ENCODE measurements around the gene NFE2L2.

The NFE2L2 gene

DNA sequence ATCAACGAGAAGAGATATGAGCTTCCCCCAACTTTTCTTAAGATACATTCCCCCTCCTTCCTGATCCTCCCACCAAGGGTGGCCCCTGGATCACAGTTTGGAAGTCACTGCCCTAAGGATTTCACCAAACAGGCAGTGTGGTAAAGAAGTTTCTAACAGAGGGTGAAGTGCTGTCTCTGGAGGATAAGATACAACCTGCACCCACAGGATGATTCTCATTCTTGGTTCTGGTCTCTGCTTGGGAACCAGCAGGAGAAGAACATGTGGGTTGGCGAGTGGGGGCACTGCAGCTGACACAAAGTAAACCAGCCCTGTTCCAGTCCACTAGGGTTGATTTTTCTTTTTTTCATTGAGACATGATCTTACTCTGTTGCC lies 9.3 kb downstream of the NFE2L2 start:
- TF ChIP-seq CTCF (IDR thresholded peaks at IDR 0.05; ENCODE audit: low read depth, low read length): no peak

GRCh38 chr2:177254433-177255226 lies 9.9 kb downstream of the NFE2L2 start:
- no peak for DNase-seq (ENCODE audit: extremely low read depth, low read depth)
- peak; percentile 36 for TF ChIP-seq CTCF (IDR thresholded peaks at IDR 0.05; ENCODE audit: low read depth, low read length)

More for the DNA sequence above, 9.3 kb downstream of the NFE2L2 start:
- DNase-seq (ENCODE audit: extremely low read depth, low read depth): no peak

DNA sequence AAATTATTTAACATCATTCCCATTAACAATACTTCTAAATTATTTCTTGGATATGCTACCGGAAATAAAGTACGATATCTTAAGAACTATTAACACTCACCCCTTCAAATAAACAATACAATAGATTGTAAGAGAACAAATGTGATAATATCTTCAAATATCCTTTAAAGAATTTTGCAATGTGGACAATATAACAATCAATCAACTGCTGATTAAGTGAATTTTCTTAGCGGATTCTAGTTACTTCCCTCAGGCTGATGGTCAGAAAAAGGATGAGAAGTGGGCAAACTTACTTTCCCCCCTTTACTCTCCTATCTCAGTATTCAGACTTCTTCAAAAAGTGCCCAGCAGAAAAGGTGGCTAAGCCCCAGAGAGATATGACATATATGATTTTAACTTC lies 10.8 kb downstream of the NFE2L2 start:
- no peak for TF ChIP-seq CTCF (IDR thresholded peaks at IDR 0.05; ENCODE audit: low read depth, low read length)
- DNase-seq (ENCODE audit: extremely low read depth, low read depth): no peak

DNA sequence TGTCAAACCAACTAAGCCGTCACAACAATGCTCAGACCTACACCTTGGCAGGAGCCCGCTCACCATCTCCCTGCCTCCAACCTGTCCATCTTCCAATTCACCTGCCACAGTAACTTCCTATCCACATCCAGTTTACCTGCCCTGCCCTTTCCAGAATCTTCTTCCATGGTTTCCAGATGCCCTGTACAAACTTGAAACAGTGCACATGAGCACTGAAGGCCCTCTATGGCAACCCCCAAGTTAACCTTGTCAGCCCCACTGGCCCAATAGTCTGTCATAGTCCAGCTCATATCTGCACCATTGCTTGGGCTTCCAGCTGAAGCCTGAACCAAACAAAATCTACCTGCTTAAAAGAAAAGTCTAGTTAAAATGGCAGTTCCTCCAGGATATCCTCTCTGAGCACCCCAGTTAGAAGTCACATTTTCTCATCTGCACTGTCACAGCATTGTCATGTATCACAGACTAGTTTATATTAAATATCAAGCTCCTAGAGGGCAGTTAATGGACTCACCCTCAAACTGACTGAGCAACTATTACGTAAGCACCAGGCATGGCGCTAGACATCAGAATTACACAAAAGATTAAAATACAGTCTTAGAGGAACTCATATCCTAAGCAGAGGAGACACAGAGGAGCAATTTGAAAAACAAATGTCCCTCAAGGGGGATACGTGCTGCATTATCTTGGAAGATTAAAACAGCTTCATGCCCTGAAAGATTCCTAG lies 11.6 kb downstream of the NFE2L2 start:
- TF ChIP-seq CTCF (IDR thresholded peaks at IDR 0.05; ENCODE audit: low read depth, low read length): no peak
- DNase-seq (ENCODE audit: extremely low read depth, low read depth): no peak

- TF ChIP-seq CTCF (IDR thresholded peaks at IDR 0.05; ENCODE audit: low read depth, low read length): no peak
- DNase-seq (ENCODE audit: extremely low read depth, low read depth): no peak
These were observed 13.4 kb downstream of the NFE2L2 start for GRCh38 chr2:177251165-177251542.

- no peak for TF ChIP-seq CTCF (IDR thresholded peaks at IDR 0.05; ENCODE audit: low read depth, low read length)
- DNase-seq (ENCODE audit: extremely low read depth, low read depth): no peak
These were observed 14.1 kb downstream of the NFE2L2 start for GRCh38 chr2:177250461-177250860.

DNA sequence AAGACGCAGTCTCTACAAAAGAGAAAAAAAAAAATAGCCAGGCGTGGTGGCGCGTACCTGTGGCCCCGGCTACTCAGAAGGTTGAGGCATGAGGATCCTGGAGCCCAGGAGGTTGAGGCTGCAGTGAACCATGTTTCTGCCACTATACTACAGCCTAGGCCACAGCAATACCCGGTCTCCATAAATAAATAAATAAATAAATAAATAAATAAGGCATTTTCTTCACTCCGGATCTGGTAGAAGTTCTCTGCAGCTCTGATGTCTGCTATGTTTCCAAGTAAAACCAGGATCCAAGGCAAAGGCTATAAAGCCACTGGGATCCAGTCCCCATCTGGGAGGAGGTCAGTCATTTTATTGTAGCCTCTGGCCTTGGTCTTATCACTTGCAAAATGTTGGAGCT lies 15.5 kb downstream of the NFE2L2 start:
- no peak for TF ChIP-seq CTCF (IDR thresholded peaks at IDR 0.05; ENCODE audit: low read depth, low read length)
- no peak for DNase-seq (ENCODE audit: extremely low read depth, low read depth)

All from AG09319 (cell line).